HEK293 (cell line): ENCODE data around the gene ZFPM1.

Source experiments
- CTCF ChIA-PET: fragments of 350-600 bp; formaldehyde crosslinking; extraction: SDS; loops from one replicate; lab custom pipeline; 2021; ENCODE audit warnings: antibody characterized with exemption; lab: Yijun Ruan, JAX
- POLR2A ChIA-PET: fragments of 300-600 bp; formaldehyde crosslinking; extraction: SDS; loops from one replicate; lab custom pipeline; 2020; ENCODE audit warnings: antibody characterized with exemption, inconsistent platforms; lab: Yijun Ruan, JAX
- H3K27ac ChIP-seq: fragments of 200-500 bp; sonication (Bioruptor generic); 2 replicates; pipeline ENCODE4 v1.5.1; 2014; ENCODE audit warnings: low read depth, low read length, control low read depth, inconsistent platforms; ENCODE audit errors: extremely low read depth
- H3K36me3 ChIP-seq, 2 experiments: fragments of 200-500 bp in 1 of 2; sonication (Bioruptor generic) in 1 of 2; 1 replicate in 1 of 2; 2 replicates in 1 of 2; pipeline ENCODE4 v1.5.1; 2014 to 2017; ENCODE audit warnings: inconsistent platforms in 2 of 2, low read length in 2 of 2; ENCODE audit not compliant: control insufficient read depth in 2 of 2, insufficient read depth in 1 of 2
- H3K4me1 ChIP-seq: fragments of 200-500 bp; sonication (Bioruptor generic); 2 replicates; pipeline ENCODE4 v1.5.1; 2014; ENCODE audit warnings: mild to moderate bottlenecking, low read length, inconsistent platforms; ENCODE audit not compliant: control insufficient read depth, insufficient read depth
- H3K4me3 ChIP-seq: 2 replicates; pipeline ENCODE4 v1.5.1; 2011; ENCODE audit warnings: low read depth, mild to moderate bottlenecking, control low read depth, low read length, moderate library complexity
- H3K9me3 ChIP-seq: fragments of 200-500 bp; sonication (Bioruptor generic); 2 replicates; pipeline ENCODE4 v1.5.1; 2014; ENCODE audit warnings: low read depth, low read length, inconsistent platforms; ENCODE audit not compliant: control insufficient read depth, insufficient read depth
- BCL11B ChIP-seq: fragments of 450-650 bp; formaldehyde crosslinking; IDR thresholded peaks from 2 replicates; pipeline ENCODE4 v1.5.1; 2016; ENCODE audit warnings: low read depth, missing biosample characterization, missing genetic modification characterization
- EGR2 ChIP-seq: fragments of 450-650 bp; formaldehyde crosslinking; IDR thresholded peaks from 2 replicates; pipeline ENCODE4 v1.5.1; 2016; ENCODE audit warnings: low read depth, missing biosample characterization, missing genetic modification characterization
- GLI4 ChIP-seq: fragments of 450-650 bp; formaldehyde crosslinking; IDR thresholded peaks from 2 replicates; pipeline ENCODE4 v1.5.1; 2016; ENCODE audit warnings: missing biosample characterization, missing genetic modification characterization
- ZBTB1 ChIP-seq: fragments of 450-650 bp; formaldehyde crosslinking; IDR thresholded peaks from 2 replicates; pipeline ENCODE4 v1.5.1; 2016; ENCODE audit warnings: missing biosample characterization, missing genetic modification characterization
- ZFHX2 ChIP-seq: fragments of 450-650 bp; formaldehyde crosslinking; conservative IDR thresholded peaks from 2 replicates; pipeline ENCODE4 v1.5.1; 2016; ENCODE audit warnings: missing biosample characterization, missing genetic modification characterization
- ZFP37 ChIP-seq: fragments of 450-650 bp; formaldehyde crosslinking; IDR thresholded peaks from 2 replicates; pipeline ENCODE4 v1.5.1; 2016; ENCODE audit warnings: missing biosample characterization, missing genetic modification characterization
- ZNF16 ChIP-seq: fragments of 450-650 bp; formaldehyde crosslinking; IDR thresholded peaks from 2 replicates; pipeline ENCODE4 v1.5.1; 2016; ENCODE audit warnings: low read depth, missing biosample characterization, missing genetic modification characterization
- ZNF223 ChIP-seq: fragments of 450-650 bp; formaldehyde crosslinking; IDR thresholded peaks from 2 replicates; pipeline ENCODE4 v1.5.1; 2016; ENCODE audit warnings: missing biosample characterization, missing genetic modification characterization
- ZNF23 ChIP-seq: fragments of 450-650 bp; formaldehyde crosslinking; IDR thresholded peaks from 2 replicates; pipeline ENCODE4 v1.5.1; 2016; ENCODE audit warnings: missing biosample characterization, missing genetic modification characterization, borderline replicate concordance
- ZNF571 ChIP-seq: fragments of 450-650 bp; formaldehyde crosslinking; IDR thresholded peaks from 2 replicates; pipeline ENCODE4 v1.5.0; 2017; ENCODE audit warnings: missing biosample characterization, missing genetic modification characterization
- ZNF610 ChIP-seq: fragments of 450-650 bp; formaldehyde crosslinking; IDR thresholded peaks from 2 replicates; pipeline ENCODE4 v1.5.1; 2016; ENCODE audit warnings: missing biosample characterization, missing genetic modification characterization, borderline replicate concordance
- ZNF624 ChIP-seq: fragments of 450-650 bp; formaldehyde crosslinking; IDR thresholded peaks from 2 replicates; pipeline ENCODE4 v1.5.1; 2017; ENCODE audit warnings: missing biosample characterization, missing genetic modification characterization
- ZNF670 ChIP-seq: fragments of 450-650 bp; formaldehyde crosslinking; IDR thresholded peaks from 2 replicates; pipeline ENCODE4 v1.5.1; 2016; ENCODE audit warnings: missing biosample characterization, missing genetic modification characterization, low read depth
- TF ChIP-seq, protein P1 (sequence below): fragments of 450-650 bp; formaldehyde crosslinking; conservative IDR thresholded peaks from 2 replicates; pipeline ENCODE4 v1.5.1; 2016; ENCODE audit warnings: low read depth, missing biosample characterization, missing genetic modification characterization
- TF ChIP-seq, protein P2 (sequence below): fragments of 450-650 bp; formaldehyde crosslinking; IDR thresholded peaks from 2 replicates; pipeline ENCODE4 v1.5.1; 2017; ENCODE audit warnings: missing biosample characterization, mild to moderate bottlenecking, missing genetic modification characterization, moderate library complexity
- TF ChIP-seq, protein P3 (sequence below): fragments of 450-650 bp; formaldehyde crosslinking; IDR thresholded peaks from 2 replicates; pipeline ENCODE4 v1.5.1; 2016; ENCODE audit warnings: missing biosample characterization, missing genetic modification characterization
- TF ChIP-seq, protein P4 (sequence below): sonication (generic); formaldehyde crosslinking; IDR thresholded peaks from 2 replicates; pipeline ENCODE4 v1.8.1; 2022; ENCODE audit warnings: mild to moderate bottlenecking, moderate library complexity, missing genetic modification reagents
- TF ChIP-seq, protein P5 (sequence below): IDR thresholded peaks from 2 replicates; pipeline ENCODE4 v1.6.1; 2011; ENCODE audit warnings: mild to moderate bottlenecking, low read depth, low read length, borderline replicate concordance

ZFPM1 gene

DNA sequence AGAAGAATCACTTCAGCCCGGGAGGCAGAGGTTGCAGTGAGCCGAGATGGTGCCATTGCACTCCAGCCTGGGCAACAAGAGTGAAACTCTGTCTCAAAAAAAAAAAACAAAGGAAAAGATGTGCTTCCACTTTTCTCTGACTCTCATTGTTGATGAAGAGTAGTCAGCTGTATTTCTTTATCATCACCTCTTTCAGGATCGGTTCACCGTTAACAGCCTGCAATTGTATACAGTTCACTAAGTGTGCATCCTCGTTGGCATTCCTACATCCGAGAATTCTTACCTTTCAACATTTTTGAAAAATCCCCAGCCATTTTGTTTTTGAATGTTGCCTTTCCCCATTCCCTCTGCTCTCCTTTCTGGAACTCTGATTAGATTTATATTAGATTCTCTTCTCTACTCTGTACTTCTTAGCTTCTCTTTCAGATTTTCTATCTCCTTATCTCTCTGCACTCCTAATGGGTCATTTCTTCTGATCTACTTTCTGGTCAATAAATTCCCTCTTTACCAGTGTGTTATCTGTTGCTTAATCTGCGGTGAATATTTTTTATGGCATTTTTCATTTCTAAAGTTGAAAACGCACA, 90.2 kb downstream of the ZFPM1 start (continued):
- no peak for TF ChIP-seq GLI4
- TF ChIP-seq, protein P1, sequence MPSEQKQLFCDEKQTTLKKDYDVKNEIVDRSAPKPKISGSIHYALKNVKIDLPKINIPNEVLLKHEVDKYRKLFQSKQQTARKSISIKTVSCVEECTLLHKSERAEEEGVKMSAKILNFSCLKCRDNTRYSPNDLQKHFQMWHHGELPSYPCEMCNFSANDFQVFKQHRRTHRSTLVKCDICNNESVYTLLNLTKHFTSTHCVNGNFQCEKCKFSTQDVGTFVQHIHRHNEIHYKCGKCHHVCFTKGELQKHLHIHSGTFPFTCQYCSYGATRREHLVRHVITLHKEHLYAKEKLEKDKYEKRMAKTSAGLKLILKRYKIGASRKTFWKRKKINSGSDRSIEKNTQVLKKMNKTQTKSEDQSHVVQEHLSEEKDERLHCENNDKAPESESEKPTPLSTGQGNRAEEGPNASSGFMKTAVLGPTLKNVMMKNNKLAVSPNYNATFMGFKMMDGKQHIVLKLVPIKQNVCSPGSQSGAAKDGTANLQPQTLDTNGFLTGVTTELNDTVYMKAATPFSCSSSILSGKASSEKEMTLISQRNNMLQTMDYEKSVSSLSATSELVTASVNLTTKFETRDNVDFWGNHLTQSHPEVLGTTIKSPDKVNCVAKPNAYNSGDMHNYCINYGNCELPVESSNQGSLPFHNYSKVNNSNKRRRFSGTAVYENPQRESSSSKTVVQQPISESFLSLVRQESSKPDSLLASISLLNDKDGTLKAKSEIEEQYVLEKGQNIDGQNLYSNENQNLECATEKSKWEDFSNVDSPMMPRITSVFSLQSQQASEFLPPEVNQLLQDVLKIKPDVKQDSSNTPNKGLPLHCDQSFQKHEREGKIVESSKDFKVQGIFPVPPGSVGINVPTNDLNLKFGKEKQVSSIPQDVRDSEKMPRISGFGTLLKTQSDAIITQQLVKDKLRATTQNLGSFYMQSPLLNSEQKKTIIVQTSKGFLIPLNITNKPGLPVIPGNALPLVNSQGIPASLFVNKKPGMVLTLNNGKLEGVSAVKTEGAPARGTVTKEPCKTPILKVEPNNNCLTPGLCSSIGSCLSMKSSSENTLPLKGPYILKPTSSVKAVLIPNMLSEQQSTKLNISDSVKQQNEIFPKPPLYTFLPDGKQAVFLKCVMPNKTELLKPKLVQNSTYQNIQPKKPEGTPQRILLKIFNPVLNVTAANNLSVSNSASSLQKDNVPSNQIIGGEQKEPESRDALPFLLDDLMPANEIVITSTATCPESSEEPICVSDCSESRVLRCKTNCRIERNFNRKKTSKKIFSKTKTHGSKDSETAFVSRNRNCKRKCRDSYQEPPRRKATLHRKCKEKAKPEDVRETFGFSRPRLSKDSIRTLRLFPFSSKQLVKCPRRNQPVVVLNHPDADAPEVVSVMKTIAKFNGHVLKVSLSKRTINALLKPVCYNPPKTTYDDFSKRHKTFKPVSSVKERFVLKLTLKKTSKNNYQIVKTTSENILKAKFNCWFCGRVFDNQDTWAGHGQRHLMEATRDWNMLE (tag by site-specific recombination), result 0 out of 2 replicates have a peak, but pooled peaks have one; percentile 25
- TF ChIP-seq ZFHX2 (tag by site-specific recombination), result no peak
- no peak for TF ChIP-seq BCL11B
- TF ChIP-seq, protein P2, sequence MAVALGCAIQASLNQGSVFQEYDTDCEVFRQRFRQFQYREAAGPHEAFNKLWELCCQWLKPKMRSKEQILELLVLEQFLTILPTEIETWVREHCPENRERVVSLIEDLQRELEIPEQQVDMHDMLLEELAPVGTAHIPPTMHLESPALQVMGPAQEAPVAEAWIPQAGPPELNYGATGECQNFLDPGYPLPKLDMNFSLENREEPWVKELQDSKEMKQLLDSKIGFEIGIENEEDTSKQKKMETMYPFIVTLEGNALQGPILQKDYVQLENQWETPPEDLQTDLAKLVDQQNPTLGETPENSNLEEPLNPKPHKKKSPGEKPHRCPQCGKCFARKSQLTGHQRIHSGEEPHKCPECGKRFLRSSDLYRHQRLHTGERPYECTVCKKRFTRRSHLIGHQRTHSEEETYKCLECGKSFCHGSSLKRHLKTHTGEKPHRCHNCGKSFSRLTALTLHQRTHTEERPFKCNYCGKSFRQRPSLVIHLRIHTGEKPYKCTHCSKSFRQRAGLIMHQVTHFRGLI (tag by site-specific recombination), result no peak
- TF ChIP-seq, protein P3, sequence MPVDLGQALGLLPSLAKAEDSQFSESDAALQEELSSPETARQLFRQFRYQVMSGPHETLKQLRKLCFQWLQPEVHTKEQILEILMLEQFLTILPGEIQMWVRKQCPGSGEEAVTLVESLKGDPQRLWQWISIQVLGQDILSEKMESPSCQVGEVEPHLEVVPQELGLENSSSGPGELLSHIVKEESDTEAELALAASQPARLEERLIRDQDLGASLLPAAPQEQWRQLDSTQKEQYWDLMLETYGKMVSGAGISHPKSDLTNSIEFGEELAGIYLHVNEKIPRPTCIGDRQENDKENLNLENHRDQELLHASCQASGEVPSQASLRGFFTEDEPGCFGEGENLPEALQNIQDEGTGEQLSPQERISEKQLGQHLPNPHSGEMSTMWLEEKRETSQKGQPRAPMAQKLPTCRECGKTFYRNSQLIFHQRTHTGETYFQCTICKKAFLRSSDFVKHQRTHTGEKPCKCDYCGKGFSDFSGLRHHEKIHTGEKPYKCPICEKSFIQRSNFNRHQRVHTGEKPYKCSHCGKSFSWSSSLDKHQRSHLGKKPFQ, result no peak
- no peak for TF ChIP-seq ZNF670 (tag by site-specific recombination)
- TF ChIP-seq ZNF223, result no peak
- TF ChIP-seq ZBTB1 (tag by site-specific recombination), result no peak
- TF ChIP-seq, protein P4, sequence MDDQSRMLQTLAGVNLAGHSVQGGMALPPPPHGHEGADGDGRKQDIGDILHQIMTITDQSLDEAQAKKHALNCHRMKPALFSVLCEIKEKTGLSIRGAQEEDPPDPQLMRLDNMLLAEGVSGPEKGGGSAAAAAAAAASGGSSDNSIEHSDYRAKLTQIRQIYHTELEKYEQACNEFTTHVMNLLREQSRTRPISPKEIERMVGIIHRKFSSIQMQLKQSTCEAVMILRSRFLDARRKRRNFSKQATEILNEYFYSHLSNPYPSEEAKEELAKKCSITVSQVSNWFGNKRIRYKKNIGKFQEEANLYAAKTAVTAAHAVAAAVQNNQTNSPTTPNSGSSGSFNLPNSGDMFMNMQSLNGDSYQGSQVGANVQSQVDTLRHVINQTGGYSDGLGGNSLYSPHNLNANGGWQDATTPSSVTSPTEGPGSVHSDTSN (CRISPR knock-in tag), result no peak
- TF ChIP-seq EGR2 (tag by site-specific recombination), result no peak
- no peak for TF ChIP-seq ZNF23 (tag by site-specific recombination)
- TF ChIP-seq ZNF610 (tag by site-specific recombination), result peak; percentile 71; the same call in 1 of the 2 replicates

DNA sequence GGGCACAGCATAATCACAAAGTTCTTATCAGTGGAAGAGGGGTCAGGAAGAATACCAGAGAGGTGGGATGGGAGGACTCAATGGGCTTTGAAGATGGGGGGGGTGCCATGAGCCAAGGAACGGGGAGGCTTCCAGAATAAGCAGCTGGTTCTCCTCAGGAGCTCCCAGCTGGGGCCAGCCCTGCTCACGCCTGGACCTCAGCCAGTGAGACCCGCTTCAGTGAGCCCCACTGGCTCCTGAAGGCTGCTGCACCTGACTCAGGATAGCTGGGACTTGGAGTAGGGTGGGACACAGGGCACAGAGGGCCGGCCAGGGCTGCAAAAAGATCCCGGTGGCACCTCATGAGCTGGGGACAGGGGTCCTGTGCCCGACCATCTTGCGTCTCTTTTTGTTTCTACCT, 92.7 kb downstream of the ZFPM1 start:
- CTCF ChIA-PET, result interaction anchor here (0.7 to 0.8 kb wide), 2 partner anchors 13 to 25 kb away, joined by 4 to 5 read pairs; no protein-coding TSS in a partner anchor
- Histone ChIP-seq H3K4me1 (no peaks in the 10 kb centered on the region), H3K9me3 (no peaks in the 10 kb centered on the region), H3K27ac (no peak overlapping the region), H3K36me3 (no peaks in the 10 kb centered on the region), H3K4me3 (no peak overlapping the region)
- no peak for TF ChIP-seq ZFP37 (tag by site-specific recombination)
- TF ChIP-seq ZNF571 (tag by site-specific recombination), result no peak
- TF ChIP-seq, protein P5, sequence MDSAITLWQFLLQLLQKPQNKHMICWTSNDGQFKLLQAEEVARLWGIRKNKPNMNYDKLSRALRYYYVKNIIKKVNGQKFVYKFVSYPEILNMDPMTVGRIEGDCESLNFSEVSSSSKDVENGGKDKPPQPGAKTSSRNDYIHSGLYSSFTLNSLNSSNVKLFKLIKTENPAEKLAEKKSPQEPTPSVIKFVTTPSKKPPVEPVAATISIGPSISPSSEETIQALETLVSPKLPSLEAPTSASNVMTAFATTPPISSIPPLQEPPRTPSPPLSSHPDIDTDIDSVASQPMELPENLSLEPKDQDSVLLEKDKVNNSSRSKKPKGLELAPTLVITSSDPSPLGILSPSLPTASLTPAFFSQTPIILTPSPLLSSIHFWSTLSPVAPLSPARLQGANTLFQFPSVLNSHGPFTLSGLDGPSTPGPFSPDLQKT, result no peak
- TF ChIP-seq ZNF624 (tag by site-specific recombination), result no peak
- TF ChIP-seq ZNF16 (tag by site-specific recombination), result no peak
- POLR2A ChIA-PET, result interaction anchor here (0.6 kb wide), 1 partner anchor 466 kb away, joined by 4 read pairs; no protein-coding TSS in a partner anchor
